MM.1S (cell line): Measurements from ENCODE around the gene LIN28B.

Source experiments
- DNase-seq: peaks from one replicate; pipeline ENCODE4 v3.0.0-alpha.2; 2015
- H2AFZ ChIP-seq: fragments of 300-600 bp; sonication (generic); 2 replicates; pipeline ENCODE4 v1.6.0; 2016; ENCODE audit warnings: antibody characterized with exemption, low read length
- H3F3A ChIP-seq: fragments of 300-600 bp; sonication (generic); 2 replicates; pipeline ENCODE4 v1.6.1; 2016; ENCODE audit warnings: mild to moderate bottlenecking, antibody characterized with exemption, low read length, moderate library complexity, mixed read lengths; ENCODE audit not compliant: insufficient read depth
- H3K27ac ChIP-seq: fragments of 300-600 bp; sonication (generic); 2 replicates; pipeline ENCODE4 v1.5.1; 2016; ENCODE audit warnings: mild to moderate bottlenecking, low read length
- H3K27me3 ChIP-seq: fragments of 300-600 bp; sonication (generic); replicated peaks from 2 replicates; pipeline ENCODE4 v1.6.0; 2016; ENCODE audit warnings: low read length; ENCODE audit not compliant: insufficient read depth
- H3K36me3 ChIP-seq: fragments of 300-600 bp; sonication (generic); replicated peaks from 2 replicates; pipeline ENCODE4 v1.6.1; 2016; ENCODE audit warnings: mild to moderate bottlenecking, low read length, mixed read lengths; ENCODE audit not compliant: insufficient read depth
- H3K4me1 ChIP-seq: fragments of 300-600 bp; sonication (generic); 2 replicates; pipeline ENCODE4 v1.6.1; 2016; ENCODE audit warnings: low read length, mixed read lengths
- H3K4me2 ChIP-seq: fragments of 300-600 bp; sonication (generic); 2 replicates; pipeline ENCODE4 v1.6.0; 2016; ENCODE audit warnings: low read depth, low read length
- H3K4me3 ChIP-seq: fragments of 300-600 bp; sonication (generic); 2 replicates; pipeline ENCODE4 v1.5.1; 2016; ENCODE audit warnings: low read length, mixed read lengths
- H3K79me2 ChIP-seq: fragments of 300-600 bp; sonication (generic); 2 replicates; pipeline ENCODE4 v1.6.1; 2016; ENCODE audit warnings: mixed run types, low read length, mixed read lengths
- H3K9ac ChIP-seq: fragments of 300-600 bp; sonication (generic); 2 replicates; pipeline ENCODE4 v1.6.1; 2016; ENCODE audit warnings: low read length, mixed read lengths
- H3K9me2 ChIP-seq: fragments of 300-600 bp; sonication (generic); replicated peaks from 2 replicates; pipeline ENCODE4 v1.6.1; 2016; ENCODE audit warnings: mild to moderate bottlenecking, low read length, mixed read lengths; ENCODE audit not compliant: insufficient read depth
- H3K9me3 ChIP-seq: fragments of 300-600 bp; sonication (generic); replicated peaks from 2 replicates; pipeline ENCODE4 v1.6.1; 2016; ENCODE audit warnings: mild to moderate bottlenecking, low read length, mixed read lengths; ENCODE audit not compliant: insufficient read depth
- H4K20me1 ChIP-seq: fragments of 300-600 bp; sonication (generic); 2 replicates; pipeline ENCODE4 v1.6.1; 2016; ENCODE audit warnings: mild to moderate bottlenecking, low read length, moderate library complexity, mixed read lengths; ENCODE audit not compliant: insufficient read depth
- EZH2 ChIP-seq: fragments of 300-600 bp; sonication (generic); optimal IDR thresholded peaks from 2 replicates; pipeline ENCODE3; 2017; ENCODE audit warnings: low read depth, mild to moderate bottlenecking, antibody characterized with exemption, low read length, mixed read lengths
- EZH2phosphoT487 ChIP-seq: fragments of 300-600 bp; sonication (generic); IDR thresholded peaks from 2 replicates; pipeline ENCODE4 v1.6.1; 2018; ENCODE audit warnings: antibody characterized with exemption, low read length
- TF ChIP-seq, protein P1 (sequence below): fragments of 300-600 bp; sonication (generic); IDR thresholded peaks from 2 replicates; pipeline ENCODE4 v1.5.1; 2016; ENCODE audit warnings: antibody characterized with exemption, low read length, mixed read lengths

LIN28B gene

DNA sequence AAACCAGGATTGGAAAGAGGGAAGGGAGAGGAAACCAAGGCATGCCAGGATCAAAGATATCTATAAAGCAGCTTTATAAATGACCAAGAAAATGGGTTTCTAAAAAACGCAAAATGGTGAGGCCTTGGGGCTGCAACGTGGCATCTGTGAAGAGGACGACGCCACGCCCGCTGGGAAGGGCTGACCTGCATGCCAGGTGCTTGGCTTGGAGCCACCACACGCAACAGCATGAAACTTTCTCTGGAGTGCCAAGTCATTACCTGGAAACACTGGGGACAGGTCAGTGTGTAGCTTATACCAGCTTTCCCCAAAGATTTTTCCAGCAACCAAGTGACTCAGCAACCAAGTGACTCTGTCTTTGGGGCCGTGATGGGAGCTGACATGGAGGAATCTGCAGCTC lies 140.4 kb downstream of the LIN28B start:
- TF ChIP-seq, protein P1, sequence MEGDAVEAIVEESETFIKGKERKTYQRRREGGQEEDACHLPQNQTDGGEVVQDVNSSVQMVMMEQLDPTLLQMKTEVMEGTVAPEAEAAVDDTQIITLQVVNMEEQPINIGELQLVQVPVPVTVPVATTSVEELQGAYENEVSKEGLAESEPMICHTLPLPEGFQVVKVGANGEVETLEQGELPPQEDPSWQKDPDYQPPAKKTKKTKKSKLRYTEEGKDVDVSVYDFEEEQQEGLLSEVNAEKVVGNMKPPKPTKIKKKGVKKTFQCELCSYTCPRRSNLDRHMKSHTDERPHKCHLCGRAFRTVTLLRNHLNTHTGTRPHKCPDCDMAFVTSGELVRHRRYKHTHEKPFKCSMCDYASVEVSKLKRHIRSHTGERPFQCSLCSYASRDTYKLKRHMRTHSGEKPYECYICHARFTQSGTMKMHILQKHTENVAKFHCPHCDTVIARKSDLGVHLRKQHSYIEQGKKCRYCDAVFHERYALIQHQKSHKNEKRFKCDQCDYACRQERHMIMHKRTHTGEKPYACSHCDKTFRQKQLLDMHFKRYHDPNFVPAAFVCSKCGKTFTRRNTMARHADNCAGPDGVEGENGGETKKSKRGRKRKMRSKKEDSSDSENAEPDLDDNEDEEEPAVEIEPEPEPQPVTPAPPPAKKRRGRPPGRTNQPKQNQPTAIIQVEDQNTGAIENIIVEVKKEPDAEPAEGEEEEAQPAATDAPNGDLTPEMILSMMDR: no peak
- TF ChIP-seq EZH2phosphoT487 (no peak), EZH2 (no peak)
- no peak overlapping the region for H3K27ac ChIP-seq
- H3K9me2 ChIP-seq: no peaks in the 10 kb centered on the region
- H3K9me3 ChIP-seq: no peaks in the 10 kb centered on the region
- no peaks in the 10 kb centered on the region for H3K79me2 ChIP-seq
- no peaks in the 10 kb centered on the region for H4K20me1 ChIP-seq
- H2AFZ ChIP-seq: no peak overlapping the region
- H3K9ac ChIP-seq: no peak overlapping the region
- no peak for DNase-seq
- H3K27me3 ChIP-seq: no peaks in the 10 kb centered on the region
- no peaks in the 10 kb centered on the region for H3F3A ChIP-seq
- no peak overlapping the region for H3K4me3 ChIP-seq
- no peaks in the 10 kb centered on the region for H3K36me3 ChIP-seq
- no peaks in the 10 kb centered on the region for H3K4me1 ChIP-seq
- H3K4me2 ChIP-seq: no peak overlapping the region

DNA sequence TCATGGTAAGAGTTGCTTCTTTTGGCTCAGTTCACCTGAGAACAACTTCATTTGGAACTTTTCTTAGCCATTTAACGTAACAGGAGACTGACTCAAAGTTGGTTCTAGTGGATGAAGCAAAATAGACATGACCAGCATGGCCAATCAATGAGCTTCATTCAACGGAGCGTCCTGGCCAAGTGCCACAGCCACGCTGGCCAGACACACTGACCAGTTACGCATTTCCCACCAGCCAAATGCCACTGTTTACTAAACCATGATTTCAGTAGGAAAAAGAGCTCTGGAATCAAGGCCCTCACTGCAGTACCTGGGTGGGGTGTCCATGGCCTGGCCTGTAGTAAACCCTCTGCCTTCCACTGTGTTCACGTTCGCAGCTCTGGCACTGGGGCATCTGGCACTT lies 142.5 kb downstream of the LIN28B start:
- Histone ChIP-seq H3K9ac (no peak overlapping the region), H4K20me1 (no peaks in the 10 kb centered on the region), H3K27ac (no peak overlapping the region), H3K36me3 (no peaks in the 10 kb centered on the region), H3K4me2 (no peak overlapping the region), H2AFZ (no peak overlapping the region), H3K9me3 (no peaks in the 10 kb centered on the region), H3K4me3 (no peak overlapping the region), H3K79me2 (no peaks in the 10 kb centered on the region), H3F3A (no peaks in the 10 kb centered on the region), H3K4me1 (no peaks in the 10 kb centered on the region), H3K9me2 (no peaks in the 10 kb centered on the region), H3K27me3 (no peaks in the 10 kb centered on the region)
- TF ChIP-seq, protein P1: no peak
- TF ChIP-seq EZH2phosphoT487: no peak
- no peak for TF ChIP-seq EZH2
- no peak for DNase-seq

DNA sequence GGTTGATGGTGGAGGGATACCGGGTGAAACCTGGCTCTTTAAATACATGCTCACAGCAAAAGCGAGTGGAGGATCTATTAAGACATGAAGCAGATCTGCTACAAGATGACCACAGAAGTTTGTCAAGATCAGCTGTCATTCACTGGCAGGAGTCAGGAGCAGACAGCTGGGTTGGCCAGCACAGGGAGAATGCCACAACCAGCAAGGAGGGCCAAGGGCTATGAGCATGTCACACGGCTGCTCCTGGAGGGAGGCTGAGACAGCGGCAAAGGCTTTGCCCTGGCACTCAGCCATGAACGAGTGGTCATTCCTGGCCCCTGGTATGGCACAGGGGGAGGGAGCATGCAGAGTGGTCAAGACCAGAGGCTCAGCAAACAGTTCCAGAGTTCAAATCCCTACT lies 145.3 kb downstream of the LIN28B start:
- Histone ChIP-seq H3F3A (no peaks in the 10 kb centered on the region), H3K27me3 (no peaks in the 10 kb centered on the region), H3K9me2 (no peaks in the 10 kb centered on the region), H3K4me1 (no peaks in the 10 kb centered on the region), H3K36me3 (no peaks in the 10 kb centered on the region), H3K9ac (no peak overlapping the region), H4K20me1 (no peaks in the 10 kb centered on the region), H2AFZ (no peak overlapping the region), H3K9me3 (no peaks in the 10 kb centered on the region), H3K27ac (no peak overlapping the region), H3K79me2 (no peaks in the 10 kb centered on the region), H3K4me2 (no peak overlapping the region), H3K4me3 (no peak overlapping the region)
- TF ChIP-seq EZH2phosphoT487 (no peak), EZH2 (no peak)
- no peak for DNase-seq

DNA sequence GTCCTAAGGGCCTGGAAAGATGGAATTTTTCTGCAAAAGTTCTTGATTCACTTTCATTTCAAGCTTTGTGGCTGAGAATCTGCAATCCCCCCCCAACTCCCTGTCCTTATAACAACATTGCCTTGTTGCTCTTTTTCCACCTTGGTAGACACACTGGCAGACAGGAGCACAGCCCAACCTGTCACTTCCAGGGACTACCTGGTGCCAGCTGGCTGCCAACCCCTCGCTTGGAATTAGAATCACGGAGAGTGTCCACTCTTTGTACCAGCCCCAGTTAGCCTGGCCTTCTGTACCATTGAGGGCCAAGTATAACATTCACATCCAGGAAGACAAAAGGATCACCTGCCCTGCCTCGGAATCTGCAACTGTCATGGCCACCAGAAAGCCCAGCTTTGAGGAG lies 148.2 kb downstream of the LIN28B start:
- no peak overlapping the region for H3K4me2 ChIP-seq
- H3K9me2 ChIP-seq: no peaks in the 10 kb centered on the region
- H3K4me1 ChIP-seq: peaks cover 5% of the 10 kb centered on the region; the same call in 1 of the 2 replicates
- H3K9ac ChIP-seq: no peak overlapping the region
- no peak overlapping the region for H2AFZ ChIP-seq
- H3K27me3 ChIP-seq: no peaks in the 10 kb centered on the region
- no peaks in the 10 kb centered on the region for H3K36me3 ChIP-seq
- H3K79me2 ChIP-seq: no peaks in the 10 kb centered on the region
- no peak overlapping the region for H3K27ac ChIP-seq
- no peaks in the 10 kb centered on the region for H3K9me3 ChIP-seq
- no peak for DNase-seq
- H3K4me3 ChIP-seq: no peak overlapping the region
- peaks cover 4% of the 10 kb centered on the region for H3F3A ChIP-seq
- H4K20me1 ChIP-seq: no peaks in the 10 kb centered on the region
- TF ChIP-seq, protein P1: no peak
- TF ChIP-seq EZH2 (no peak), EZH2phosphoT487 (no peak)
